ENCODE measurements around the gene LRRC18. TPM values are rescaled to one million over a fixed set of nuclear protein-coding genes. Genes with fewer than 3 reads are reported as not detected.

LRRC18 gene
- total and polyA plus RNA-seq, 9 of the 15 experiments (the other 6 are each of a cell fraction or from before 2014, with no cell fraction given) = not detected

- WGBS (ENCODE audit: insufficient coverage, low coverage, missing lambda C conversion rate) = 8% methylated on average over 5 of the region's 5 CpGs
- no peak for TF ChIP-seq BMI1 (IDR thresholded peaks at IDR 0.05; ENCODE audit: low read length)
- TF ChIP-seq ERF (CRISPR knock-in tag; IDR thresholded peaks at IDR 0.05) = no peak
- TF ChIP-seq FOXP1 (CRISPR knock-in tag; IDR thresholded peaks at IDR 0.05) = no peak
- no peak for TF ChIP-seq MECOM (CRISPR knock-in tag; IDR thresholded peaks at IDR 0.05)
- no peak for TF ChIP-seq MEF2D (tag; conservative IDR thresholded peaks at IDR 0.05; ENCODE audit: low read depth)
- no peak for TF ChIP-seq ZNF764 (CRISPR knock-in tag; IDR thresholded peaks at IDR 0.05; ENCODE audit: low read depth)
- no peak for TF ChIP-seq ATF6 (CRISPR knock-in tag; IDR thresholded peaks at IDR 0.05)
- no peak for TF ChIP-seq CHCHD3 (CRISPR knock-in tag; IDR thresholded peaks at IDR 0.05)
- TF ChIP-seq CHD1 (IDR thresholded peaks at IDR 0.05; ENCODE audit: low read length) = no peak
- TF ChIP-seq ARID4B (CRISPR knock-in tag; IDR thresholded peaks at IDR 0.05) = no peak
- TF ChIP-seq HSF4 (CRISPR knock-in tag; IDR thresholded peaks at IDR 0.05; ENCODE audit: borderline replicate concordance) = no peak
- no peak for TF ChIP-seq IRF1 (CRISPR knock-in tag; IDR thresholded peaks at IDR 0.05; ENCODE audit: borderline replicate concordance)
- TF ChIP-seq PHF21A (IDR thresholded peaks at IDR 0.05; ENCODE audit: borderline replicate concordance, low read depth) = no peak
- BruUV-seq (replicated peaks) = no TSS peak
- H3K9me3 ChIP-seq (replicated peaks; ENCODE audit: control insufficient read depth, insufficient read depth, low read depth, low read length) = no peaks in the 10 kb centered on the region
- POLR2A ChIA-PET = interaction anchor here (0.6 to 1.1 kb wide), 2 partner anchors 316 to 463 kb away, joined by 3 to 4 read pairs; no protein-coding TSS in a partner anchor
- no peaks in the 10 kb centered on the region for H3K36me3 ChIP-seq (ENCODE audit: control insufficient read depth, insufficient read depth, low read length)
- no peak overlapping the region for H3K27ac ChIP-seq (ENCODE audit: extremely low read depth, low read depth, low read length)
- no peak overlapping the region for H3K4me3 ChIP-seq
- intact Hi-C loops (cut with micrococcal nuclease) (loop anchor here (5.0 kb wide), 2 partner anchors 135 to 425 kb away; partner anchors contain the start of gene VSTM4), in situ Hi-C loops (cut with MboI) (no loop called here)
- 0 out of 2 replicates have a peak, but pooled peaks cover 4% of the 10 kb centered on the region for H4K20me1 ChIP-seq (replicated peaks; ENCODE audit: control insufficient read depth, insufficient read depth, low read length)
- H3K79me2 ChIP-seq (ENCODE audit: control insufficient read depth, insufficient read depth, low read length) = no peaks in the 10 kb centered on the region
- H3K4me1 ChIP-seq (replicated peaks in 1 of 2; ENCODE audit: control insufficient read depth in 2 of 2, insufficient read depth in 2 of 2, low read length in 2 of 2) = peaks cover 4 to 9% of the 10 kb centered on the region in 2 experiments; a peak in 2 of 5 replicates
- DNase-seq (ENCODE audit: extremely low read depth in 1 of 4, low spot score in 3 of 4) = no peak
- no peak overlapping the region for H3K4me2 ChIP-seq (ENCODE audit: insufficient read depth, low read length)
- CTCF ChIA-PET (ENCODE audit: low intra/inter-chr PET ratio) = interaction anchor here (0.7 to 1.1 kb wide), 2 partner anchors 529 to 530 kb away, joined by 3 read pairs; no protein-coding TSS in a partner anchor
- no peaks in the 10 kb centered on the region for H3K9me1 ChIP-seq (ENCODE audit: control insufficient read depth, insufficient read depth, low read length)
- no peak for ATAC-seq
- H2AFZ ChIP-seq (ENCODE audit: low read depth, low read length) = no peak overlapping the region
- no peak overlapping the region for H3K9ac ChIP-seq (ENCODE audit: insufficient read depth in 1 of 2, low read depth in 2 of 2, low read length in 2 of 2)
- no peak for FAIRE-seq
- peaks cover 0 to 22% of the 10 kb centered on the region in 2 experiments; a peak in 3 of 5 replicates for H3K27me3 ChIP-seq (ENCODE audit: control insufficient read depth in 2 of 2, insufficient read depth in 2 of 2, low read length in 2 of 2)
Observed at GRCh38 chr10:48982584-48982983, 42.9 kb upstream of the LRRC18 start.

All from K562 (cell line).